HL-60 (cell line): Measurements from ENCODE around the gene RAPGEF4.

Source experiments
- POLR2AphosphoS5 ChIP-seq: IDR thresholded peaks from 2 replicates; pipeline ENCODE4 v1.6.1; 2012; ENCODE audit warnings: low read depth
- SPI1 ChIP-seq: IDR thresholded peaks from 2 replicates; pipeline ENCODE4 v1.6.1; 2012; ENCODE audit warnings: low read depth, mild to moderate bottlenecking, borderline replicate concordance
- TF ChIP-seq, protein P1 (sequence below): IDR thresholded peaks from one replicate; pipeline ENCODE4 v1.5.1; 2011; ENCODE audit warnings: low read length, control low read depth, inconsistent platforms; ENCODE audit not compliant: insufficient read depth
- TF ChIP-seq, protein P2 (sequence below): IDR thresholded peaks from 2 replicates; pipeline ENCODE4 v1.6.1; 2012; ENCODE audit warnings: low read depth; ENCODE audit not compliant: insufficient replicate concordance

DNA sequence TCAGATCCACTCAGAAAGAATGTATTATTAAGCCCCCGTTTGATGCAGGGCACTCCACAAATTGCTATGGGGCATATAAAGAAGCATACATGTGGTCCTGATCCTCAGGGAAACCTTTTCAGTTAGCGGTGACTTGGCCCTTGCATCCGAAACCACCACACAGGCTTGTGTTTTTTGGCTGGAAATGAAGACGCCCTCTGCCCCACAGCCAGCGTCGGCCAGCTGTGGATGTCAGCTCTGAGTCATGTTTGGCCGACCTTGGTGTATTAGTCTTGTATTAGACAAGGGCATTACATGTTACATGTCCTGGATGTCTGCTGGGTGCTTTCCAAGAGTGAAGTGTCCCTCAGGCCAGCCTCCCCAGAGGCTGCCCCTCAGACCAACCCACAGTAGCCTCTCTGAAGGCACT is 232.4 kb downstream of the RAPGEF4 start:
- TF ChIP-seq, protein P1, sequence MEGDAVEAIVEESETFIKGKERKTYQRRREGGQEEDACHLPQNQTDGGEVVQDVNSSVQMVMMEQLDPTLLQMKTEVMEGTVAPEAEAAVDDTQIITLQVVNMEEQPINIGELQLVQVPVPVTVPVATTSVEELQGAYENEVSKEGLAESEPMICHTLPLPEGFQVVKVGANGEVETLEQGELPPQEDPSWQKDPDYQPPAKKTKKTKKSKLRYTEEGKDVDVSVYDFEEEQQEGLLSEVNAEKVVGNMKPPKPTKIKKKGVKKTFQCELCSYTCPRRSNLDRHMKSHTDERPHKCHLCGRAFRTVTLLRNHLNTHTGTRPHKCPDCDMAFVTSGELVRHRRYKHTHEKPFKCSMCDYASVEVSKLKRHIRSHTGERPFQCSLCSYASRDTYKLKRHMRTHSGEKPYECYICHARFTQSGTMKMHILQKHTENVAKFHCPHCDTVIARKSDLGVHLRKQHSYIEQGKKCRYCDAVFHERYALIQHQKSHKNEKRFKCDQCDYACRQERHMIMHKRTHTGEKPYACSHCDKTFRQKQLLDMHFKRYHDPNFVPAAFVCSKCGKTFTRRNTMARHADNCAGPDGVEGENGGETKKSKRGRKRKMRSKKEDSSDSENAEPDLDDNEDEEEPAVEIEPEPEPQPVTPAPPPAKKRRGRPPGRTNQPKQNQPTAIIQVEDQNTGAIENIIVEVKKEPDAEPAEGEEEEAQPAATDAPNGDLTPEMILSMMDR: no peak
- TF ChIP-seq POLR2AphosphoS5 (no peak), SPI1 (no peak)
- TF ChIP-seq, protein P2, sequence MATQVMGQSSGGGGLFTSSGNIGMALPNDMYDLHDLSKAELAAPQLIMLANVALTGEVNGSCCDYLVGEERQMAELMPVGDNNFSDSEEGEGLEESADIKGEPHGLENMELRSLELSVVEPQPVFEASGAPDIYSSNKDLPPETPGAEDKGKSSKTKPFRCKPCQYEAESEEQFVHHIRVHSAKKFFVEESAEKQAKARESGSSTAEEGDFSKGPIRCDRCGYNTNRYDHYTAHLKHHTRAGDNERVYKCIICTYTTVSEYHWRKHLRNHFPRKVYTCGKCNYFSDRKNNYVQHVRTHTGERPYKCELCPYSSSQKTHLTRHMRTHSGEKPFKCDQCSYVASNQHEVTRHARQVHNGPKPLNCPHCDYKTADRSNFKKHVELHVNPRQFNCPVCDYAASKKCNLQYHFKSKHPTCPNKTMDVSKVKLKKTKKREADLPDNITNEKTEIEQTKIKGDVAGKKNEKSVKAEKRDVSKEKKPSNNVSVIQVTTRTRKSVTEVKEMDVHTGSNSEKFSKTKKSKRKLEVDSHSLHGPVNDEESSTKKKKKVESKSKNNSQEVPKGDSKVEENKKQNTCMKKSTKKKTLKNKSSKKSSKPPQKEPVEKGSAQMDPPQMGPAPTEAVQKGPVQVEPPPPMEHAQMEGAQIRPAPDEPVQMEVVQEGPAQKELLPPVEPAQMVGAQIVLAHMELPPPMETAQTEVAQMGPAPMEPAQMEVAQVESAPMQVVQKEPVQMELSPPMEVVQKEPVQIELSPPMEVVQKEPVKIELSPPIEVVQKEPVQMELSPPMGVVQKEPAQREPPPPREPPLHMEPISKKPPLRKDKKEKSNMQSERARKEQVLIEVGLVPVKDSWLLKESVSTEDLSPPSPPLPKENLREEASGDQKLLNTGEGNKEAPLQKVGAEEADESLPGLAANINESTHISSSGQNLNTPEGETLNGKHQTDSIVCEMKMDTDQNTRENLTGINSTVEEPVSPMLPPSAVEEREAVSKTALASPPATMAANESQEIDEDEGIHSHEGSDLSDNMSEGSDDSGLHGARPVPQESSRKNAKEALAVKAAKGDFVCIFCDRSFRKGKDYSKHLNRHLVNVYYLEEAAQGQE: no peak
